ENCODE data around the gene CTNNA3. TPM values are rescaled to one million over a fixed set of nuclear protein-coding genes. Genes with fewer than 3 reads are reported as not detected.

Gene CTNNA3
- polyA plus RNA-seq, 1 experiment = not detected

DNA sequence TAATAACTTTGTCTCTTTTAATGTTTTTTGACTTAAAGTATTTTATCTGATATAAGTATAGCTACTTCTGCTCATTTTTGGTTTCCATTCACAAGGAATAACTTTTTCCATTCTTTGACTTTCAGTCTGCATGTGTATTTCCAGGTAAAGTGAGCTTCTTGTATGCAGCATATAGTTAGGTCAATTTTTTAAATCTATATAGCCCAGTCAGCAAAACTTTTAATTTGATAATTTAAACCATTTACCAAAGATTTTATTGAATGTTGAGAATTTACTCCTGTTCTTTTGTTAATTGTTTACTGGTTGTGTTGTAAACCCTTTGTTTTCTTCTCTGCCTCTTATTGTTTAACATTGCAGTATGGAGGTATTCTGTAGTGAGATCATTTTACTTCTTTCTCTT is 1467.1 kb downstream of the CTNNA3 start:
- TF ChIP-seq, protein P1, sequence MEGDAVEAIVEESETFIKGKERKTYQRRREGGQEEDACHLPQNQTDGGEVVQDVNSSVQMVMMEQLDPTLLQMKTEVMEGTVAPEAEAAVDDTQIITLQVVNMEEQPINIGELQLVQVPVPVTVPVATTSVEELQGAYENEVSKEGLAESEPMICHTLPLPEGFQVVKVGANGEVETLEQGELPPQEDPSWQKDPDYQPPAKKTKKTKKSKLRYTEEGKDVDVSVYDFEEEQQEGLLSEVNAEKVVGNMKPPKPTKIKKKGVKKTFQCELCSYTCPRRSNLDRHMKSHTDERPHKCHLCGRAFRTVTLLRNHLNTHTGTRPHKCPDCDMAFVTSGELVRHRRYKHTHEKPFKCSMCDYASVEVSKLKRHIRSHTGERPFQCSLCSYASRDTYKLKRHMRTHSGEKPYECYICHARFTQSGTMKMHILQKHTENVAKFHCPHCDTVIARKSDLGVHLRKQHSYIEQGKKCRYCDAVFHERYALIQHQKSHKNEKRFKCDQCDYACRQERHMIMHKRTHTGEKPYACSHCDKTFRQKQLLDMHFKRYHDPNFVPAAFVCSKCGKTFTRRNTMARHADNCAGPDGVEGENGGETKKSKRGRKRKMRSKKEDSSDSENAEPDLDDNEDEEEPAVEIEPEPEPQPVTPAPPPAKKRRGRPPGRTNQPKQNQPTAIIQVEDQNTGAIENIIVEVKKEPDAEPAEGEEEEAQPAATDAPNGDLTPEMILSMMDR (IDR thresholded peaks at IDR 0.05; ENCODE audit: insufficient read depth, low read depth, low read length) = no peak
- Histone ChIP-seq H3K27me3 (ENCODE audit: control insufficient read depth, insufficient read depth, low read length) (no peaks in the 10 kb centered on the region), H3K4me3 (ENCODE audit: low read depth, low read length) (no peak overlapping the region), H3K36me3 (ENCODE audit: control insufficient read depth, insufficient read depth, low read length) (no peaks in the 10 kb centered on the region)
- ChIA-PET POLR2A (no interaction called here), CTCF (no interaction called here)
- DNase-seq (ENCODE audit: low read depth) = no peak

DNA sequence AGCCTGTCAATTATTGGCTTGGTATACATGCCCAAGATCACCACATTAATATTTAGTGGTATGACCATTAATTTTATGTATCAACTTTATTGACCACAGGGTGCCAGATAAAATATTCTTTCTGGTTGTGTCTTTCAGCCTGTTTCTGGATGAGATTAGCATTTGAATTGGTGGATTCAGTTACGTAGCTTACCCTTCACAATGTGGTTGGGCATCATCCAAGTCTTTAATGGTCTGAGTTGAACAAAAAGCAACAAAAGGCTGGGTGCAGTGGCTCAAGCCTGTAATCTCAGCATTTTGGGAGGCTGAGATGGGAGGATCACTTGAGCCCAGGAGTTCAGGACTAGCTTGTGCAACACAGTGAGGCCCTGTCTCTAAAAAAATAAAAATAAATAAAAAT is 1472.3 kb downstream of the CTNNA3 start:
- ChIA-PET CTCF (no interaction called here), POLR2A (no interaction called here)
- no peaks in the 10 kb centered on the region for H3K36me3 ChIP-seq (ENCODE audit: control insufficient read depth, insufficient read depth, low read length)
- H3K4me3 ChIP-seq (ENCODE audit: low read depth, low read length) = no peak overlapping the region
- no peaks in the 10 kb centered on the region for H3K27me3 ChIP-seq (ENCODE audit: control insufficient read depth, insufficient read depth, low read length)
- TF ChIP-seq, protein P1 (IDR thresholded peaks at IDR 0.05; ENCODE audit: insufficient read depth, low read depth, low read length) = no peak
- no peak for DNase-seq (ENCODE audit: low read depth)

DNA sequence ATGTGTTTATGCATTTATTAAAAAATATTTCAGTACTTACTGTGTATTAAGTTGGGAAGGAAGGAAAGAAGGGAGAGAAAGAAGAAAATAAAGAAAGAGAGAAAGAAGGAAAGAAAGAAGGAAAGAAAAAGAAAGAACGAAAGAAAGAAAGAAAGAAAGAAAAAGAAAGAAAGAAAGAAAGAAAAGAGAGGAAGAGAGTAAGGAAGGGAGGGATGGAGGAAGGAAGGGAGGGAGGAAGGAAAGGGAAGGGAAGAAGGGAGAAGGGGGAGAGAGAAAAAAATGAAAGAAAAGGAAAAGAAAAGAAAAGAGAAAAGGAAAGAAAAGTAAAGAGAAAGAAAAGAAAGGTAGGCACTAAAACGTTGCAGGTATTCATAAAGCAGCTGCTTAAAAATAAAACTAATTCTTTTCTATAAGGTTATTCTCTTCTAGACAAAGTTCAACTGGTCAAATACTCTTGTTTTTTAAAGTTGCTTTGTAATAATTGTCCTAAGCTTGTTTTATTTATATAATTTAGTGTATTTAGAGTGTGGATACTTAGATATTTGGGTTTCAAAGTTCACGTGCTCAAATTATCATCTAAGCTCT is 1473.4 kb downstream of the CTNNA3 start:
- Histone ChIP-seq H3K36me3 (ENCODE audit: control insufficient read depth, insufficient read depth, low read length) (no peaks in the 10 kb centered on the region), H3K27me3 (ENCODE audit: control insufficient read depth, insufficient read depth, low read length) (no peaks in the 10 kb centered on the region), H3K4me3 (ENCODE audit: low read depth, low read length) (no peak overlapping the region)
- ChIA-PET POLR2A (no interaction called here), CTCF (no interaction called here)
- DNase-seq (ENCODE audit: low read depth) = no peak
- TF ChIP-seq, protein P1 (IDR thresholded peaks at IDR 0.05; ENCODE audit: insufficient read depth, low read depth, low read length) = no peak

DNA sequence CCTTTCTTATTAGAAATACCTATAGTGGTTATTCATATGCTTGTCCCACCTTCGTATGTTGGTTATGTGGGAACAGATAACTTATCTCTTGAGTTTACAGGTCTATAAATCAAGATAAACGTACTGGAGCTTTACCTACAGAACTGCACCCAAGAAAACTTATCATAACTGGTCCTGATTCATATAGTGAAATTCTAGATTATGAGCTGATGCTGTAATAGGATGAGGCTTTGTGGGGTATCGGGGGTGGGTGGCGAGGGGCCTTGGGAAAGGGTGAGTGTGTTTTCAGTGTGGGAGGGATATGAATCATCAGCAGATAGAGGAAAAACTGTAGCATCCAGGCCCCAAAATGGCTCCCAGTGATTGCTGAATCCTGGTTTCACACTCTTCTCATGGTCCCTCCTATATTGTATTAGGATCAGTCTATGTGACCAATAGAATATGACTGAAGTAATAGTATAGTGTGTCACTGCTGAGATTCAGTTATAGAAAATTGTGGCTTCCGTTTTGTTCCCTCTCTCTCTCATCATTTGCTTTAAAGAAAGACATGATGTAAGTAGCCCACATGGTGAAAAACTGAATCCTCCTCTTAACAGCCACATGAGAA is 1476.9 kb downstream of the CTNNA3 start:
- CTCF ChIA-PET = no interaction called here

DNA sequence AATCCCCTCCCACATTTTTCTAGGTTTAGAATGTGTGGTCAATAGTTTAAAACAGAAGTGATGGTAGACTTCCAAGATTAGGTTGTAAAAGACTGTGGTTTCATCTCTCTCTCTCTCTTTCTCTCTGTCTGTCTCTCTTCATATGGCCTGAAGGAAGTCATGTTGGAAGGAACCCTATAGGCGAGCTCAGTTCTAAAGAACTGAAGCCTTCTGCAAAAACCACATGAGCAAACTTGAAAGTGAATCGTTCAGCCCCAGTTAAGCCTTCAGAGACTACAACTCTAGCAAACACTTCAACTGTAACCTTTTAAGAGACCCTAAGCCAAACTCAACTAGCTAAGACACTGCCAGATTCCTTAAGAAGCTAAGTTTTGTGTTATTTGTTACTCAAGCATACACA is 1477.7 kb downstream of the CTNNA3 start:
- no peak overlapping the region for H3K4me3 ChIP-seq (ENCODE audit: low read depth, low read length)
- POLR2A ChIA-PET = no interaction called here
- no peaks in the 10 kb centered on the region for H3K36me3 ChIP-seq (ENCODE audit: control insufficient read depth, insufficient read depth, low read length)
- no peak for DNase-seq (ENCODE audit: low read depth)
- no peaks in the 10 kb centered on the region for H3K27me3 ChIP-seq (ENCODE audit: control insufficient read depth, insufficient read depth, low read length)
- TF ChIP-seq, protein P1 (IDR thresholded peaks at IDR 0.05; ENCODE audit: insufficient read depth, low read depth, low read length) = no peak
- CTCF ChIA-PET = no interaction called here

More for the DNA sequence above, 1476.9 kb downstream of the CTNNA3 start:
- POLR2A ChIA-PET = no interaction called here
- TF ChIP-seq, protein P1 (IDR thresholded peaks at IDR 0.05; ENCODE audit: insufficient read depth, low read depth, low read length) = no peak
- H3K36me3 ChIP-seq (ENCODE audit: control insufficient read depth, insufficient read depth, low read length) = no peaks in the 10 kb centered on the region
- no peaks in the 10 kb centered on the region for H3K27me3 ChIP-seq (ENCODE audit: control insufficient read depth, insufficient read depth, low read length)
- no peak overlapping the region for H3K4me3 ChIP-seq (ENCODE audit: low read depth, low read length)
- DNase-seq (ENCODE audit: low read depth) = no peak

Data from BJ (cell line).